Measurements from ENCODE around the gene CLIP3. TPM values are rescaled to one million over a fixed set of nuclear protein-coding genes. Genes with fewer than 3 reads are reported as not detected.

CLIP3 gene
- polyA plus RNA-seq, 2 of the 4 experiments (the other 2 are of a cell fraction): 1.1 to 1.5 TPM

DNA sequence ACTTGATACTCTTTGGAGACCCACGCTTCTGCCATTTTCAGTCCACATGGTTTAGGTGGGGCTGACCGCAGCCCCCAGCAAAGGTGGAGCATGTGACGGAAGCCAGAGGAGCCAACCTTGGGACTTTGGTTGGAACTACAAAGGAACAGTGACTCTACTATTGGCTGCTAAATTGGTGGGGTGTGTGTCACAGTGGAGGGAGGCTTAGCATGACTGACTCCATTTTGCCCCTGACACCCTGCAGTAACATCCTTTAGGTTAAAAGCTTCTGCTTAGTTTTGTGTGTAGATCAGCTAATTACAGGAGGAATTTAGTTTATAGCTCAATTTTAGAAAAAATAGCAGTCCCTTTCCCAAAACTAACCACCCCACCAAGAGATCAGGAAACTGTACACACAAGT is 31.1 kb downstream of the CLIP3 start:
- WGBS (ENCODE audit: missing lambda C conversion rate): 91% methylated on average over 3 of the region's 3 CpGs

DNA sequence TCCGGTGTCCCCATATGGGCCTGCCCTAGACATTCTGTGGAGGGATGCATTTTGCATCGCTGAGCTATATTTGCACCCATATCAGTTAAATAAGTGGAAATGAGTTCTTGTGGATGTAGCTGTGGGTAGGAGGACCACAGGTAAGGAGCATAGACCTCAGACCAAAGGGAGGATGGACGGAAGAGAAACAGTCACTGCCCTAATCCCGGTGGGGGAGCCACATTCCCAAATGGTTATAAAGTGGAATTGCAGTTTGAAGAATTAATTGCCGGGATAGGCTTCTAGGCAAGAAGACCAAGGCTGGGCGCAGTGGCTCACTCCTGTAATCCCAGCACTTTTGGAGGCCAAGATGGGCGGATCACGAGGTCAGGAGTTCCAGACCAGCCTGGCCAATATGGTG is 35.9 kb downstream of the CLIP3 start:
- FAIRE-seq (peak; percentile 84), ATAC-seq (no peak), DNase-seq (ENCODE audit: low read depth in 1 of 2, low spot score in 1 of 2) (no peak)
- POLR2A ChIA-PET: interaction anchor here (1.1 kb wide), 1 partner anchor 17 kb away, joined by 3 read pairs; the partner anchor contains the start of gene ALKBH6
- CTCF ChIA-PET: interaction anchor here (1.1 to 4.9 kb wide), 16 partner anchors 10 to 174 kb away, joined by 3 to 15 read pairs (median 4); no protein-coding TSS in a partner anchor
- Histone ChIP-seq H3K4me1 (peaks cover 26% of the 10 kb centered on the region), H3K27ac (no peak overlapping the region), H3K4me3 (no peak overlapping the region), H3K9me3 (no peaks in the 10 kb centered on the region), H3K4me2 (peak overlapping the region; percentile 83)
- WGBS (ENCODE audit: missing lambda C conversion rate): 88% methylated on average over 8 of the region's 8 CpGs
- no peak for TF ChIP-seq TP53 (CRISPR knock-in tag; IDR thresholded peaks at IDR 0.05)
- TF ChIP-seq CEBPB (IDR thresholded peaks at IDR 0.05): no peak
- no peak for TF ChIP-seq POLR2A (IDR thresholded peaks at IDR 0.05; ENCODE audit: low read length)
- no peak for TF ChIP-seq RAD21 (conservative IDR thresholded peaks at IDR 0.05 in 1 of 2, IDR thresholded peaks at IDR 0.05 in 1 of 2)
- no peak for TF ChIP-seq RFX5 (IDR thresholded peaks at IDR 0.05)
- no peak for TF ChIP-seq HOXA7 (CRISPR knock-in tag; IDR thresholded peaks at IDR 0.05)
- no peak for TF ChIP-seq FOSL2 (IDR thresholded peaks at IDR 0.05)
- TF ChIP-seq FOSL2 (CRISPR knock-in tag; IDR thresholded peaks at IDR 0.05): no peak
- TF ChIP-seq, protein P1, sequence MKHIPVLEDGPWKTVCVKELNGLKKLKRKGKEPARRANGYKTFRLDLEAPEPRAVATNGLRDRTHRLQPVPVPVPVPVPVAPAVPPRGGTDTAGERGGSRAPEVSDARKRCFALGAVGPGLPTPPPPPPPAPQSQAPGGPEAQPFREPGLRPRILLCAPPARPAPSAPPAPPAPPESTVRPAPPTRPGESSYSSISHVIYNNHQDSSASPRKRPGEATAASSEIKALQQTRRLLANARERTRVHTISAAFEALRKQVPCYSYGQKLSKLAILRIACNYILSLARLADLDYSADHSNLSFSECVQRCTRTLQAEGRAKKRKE (CRISPR knock-in tag; IDR thresholded peaks at IDR 0.05; ENCODE audit: low read depth): no peak
- TF ChIP-seq, protein P2, sequence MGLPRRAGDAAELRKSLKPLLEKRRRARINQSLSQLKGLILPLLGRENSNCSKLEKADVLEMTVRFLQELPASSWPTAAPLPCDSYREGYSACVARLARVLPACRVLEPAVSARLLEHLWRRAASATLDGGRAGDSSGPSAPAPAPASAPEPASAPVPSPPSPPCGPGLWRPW (IDR thresholded peaks at IDR 0.05): no peak

More for the DNA sequence above, 31.1 kb downstream of the CLIP3 start:
- ChIA-PET CTCF (interaction anchor here (0.8 to 2.3 kb wide), 6 partner anchors 10 to 60 kb away, joined by 3 to 7 read pairs (median 4); partner anchors contain the start of gene THAP8), POLR2A (interaction anchor here (1.7 kb wide), 1 partner anchor 12 kb away, joined by 5 read pairs; the partner anchor contains the start of gene ALKBH6)
- H3K4me1 ChIP-seq: peaks cover 13% of the 10 kb centered on the region
- H3K4me2 ChIP-seq: no peak overlapping the region
- TF ChIP-seq RARB (CRISPR knock-in tag; IDR thresholded peaks at IDR 0.05) (no peak), ESRRA (IDR thresholded peaks at IDR 0.05; ENCODE audit: borderline replicate concordance, low read length) (no peak), TP53 (CRISPR knock-in tag; IDR thresholded peaks at IDR 0.05) (0 out of 2 replicates have a peak, but pooled peaks have one; percentile 23), EHF (CRISPR knock-in tag; IDR thresholded peaks at IDR 0.05) (peak; percentile 57; the same call in 1 of the 2 replicates)
- no peak overlapping the region for H3K27ac ChIP-seq
- no peak for ATAC-seq
- DNase-seq (ENCODE audit: low read depth in 1 of 2, low spot score in 1 of 2): no peak
- no peak overlapping the region for H3K4me3 ChIP-seq
- peak; percentile 80 for FAIRE-seq
- no peaks in the 10 kb centered on the region for H3K9me3 ChIP-seq

DNA sequence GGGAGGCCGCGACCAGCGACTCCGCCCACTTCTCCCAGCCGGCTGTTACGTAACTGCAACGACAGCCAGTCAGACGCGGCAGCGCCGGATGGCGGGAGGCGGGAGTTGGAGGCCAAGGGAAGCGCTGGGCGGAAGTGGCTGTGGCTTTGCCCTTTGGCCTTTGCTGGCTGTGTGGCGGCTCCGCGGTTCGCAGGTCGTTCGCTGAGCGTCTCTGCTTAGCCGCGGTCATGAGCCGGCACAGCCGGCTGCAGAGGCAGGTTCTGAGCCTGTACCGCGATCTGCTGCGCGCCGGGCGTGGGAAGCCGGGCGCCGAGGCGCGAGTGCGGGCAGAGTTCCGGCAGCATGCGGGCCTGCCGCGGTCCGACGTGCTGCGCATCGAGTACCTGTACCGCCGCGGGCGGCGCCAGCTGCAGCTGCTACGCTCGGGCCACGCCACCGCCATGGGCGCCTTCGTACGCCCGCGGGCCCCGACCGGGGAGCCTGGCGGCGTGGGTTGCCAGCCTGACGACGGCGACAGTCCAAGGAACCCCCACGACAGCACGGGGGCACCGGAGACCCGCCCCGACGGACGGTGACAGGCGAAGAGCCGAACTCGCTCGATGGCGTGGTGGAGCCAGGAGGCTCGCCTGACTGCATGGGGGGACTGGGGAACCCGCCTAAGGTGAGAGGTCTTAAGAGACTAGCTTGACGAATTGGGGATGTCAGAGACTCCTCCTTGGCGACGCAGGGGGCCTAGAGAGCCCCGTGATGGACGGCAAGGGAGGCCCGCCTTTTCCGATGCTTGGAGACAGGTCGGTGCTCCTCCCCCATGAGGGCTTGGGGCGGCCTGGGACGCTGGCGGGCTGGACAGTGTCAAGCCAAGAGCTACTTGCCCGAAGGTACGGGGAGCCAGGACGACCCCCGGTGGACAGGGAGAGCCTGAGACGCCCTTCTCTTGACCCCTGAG is 37.4 kb downstream of the CLIP3 start, which contains the start of gene SDHAF1:
Gene SDHAF1, plus strand, starts transcription at position 141 of the 946 bp plus-strand sequence. Its CDS starts 87 bp downstream, at position 228.
- FAIRE-seq (peak; percentile 100), ATAC-seq (peak; percentile 90 to 93), DNase-seq (ENCODE audit: low read depth in 1 of 2, low spot score in 1 of 2) (peak; percentile 98 to 100)
- Histone ChIP-seq H3K4me1 (peaks cover 26% of the 10 kb centered on the region), H3K9me3 (no peaks in the 10 kb centered on the region), H3K4me3 (peak within 1 kb of the TSS; percentile 79), H3K27ac (peak within 1 kb of the TSS; percentile 88 to 90), H3K4me2 (peak within 1 kb of the TSS; percentile 83)
- CTCF ChIA-PET: interaction anchor here (1.1 to 4.9 kb wide), 18 partner anchors 8 to 175 kb away, joined by 3 to 15 read pairs (median 4); no protein-coding TSS in a partner anchor
- POLR2A ChIA-PET: interaction anchor here (2.4 kb wide), 1 partner anchor 14 kb away, joined by 11 read pairs; the partner anchor contains the start of gene SYNE4
- 2% methylated on average over 82 of the region's 97 CpGs for WGBS (ENCODE audit: missing lambda C conversion rate)
- TF ChIP-seq CHD2 (IDR thresholded peaks at IDR 0.05; ENCODE audit: low read length, partially characterized antibody) (no peak), HOXB5 (CRISPR knock-in tag; IDR thresholded peaks at IDR 0.05) (peak; percentile 68; the same call in 1 of the 2 replicates), MYC (IDR thresholded peaks at IDR 0.05; ENCODE audit: borderline replicate concordance, low read length) (peak; percentile 12; the same call in 1 of the 2 replicates), GATA3 (IDR thresholded peaks at IDR 0.05; ENCODE audit: borderline replicate concordance) (peak; percentile 32; the same call in 1 of the 2 replicates), RAD21 (conservative IDR thresholded peaks at IDR 0.05 in 1 of 2, IDR thresholded peaks at IDR 0.05 in 1 of 2) (peak in 1 of 2 experiments; percentile 16; a peak in 2 of 5 replicates), RCOR1 (IDR thresholded peaks at IDR 0.05; ENCODE audit: low read depth, low read length) (no peak), PHF8 (IDR thresholded peaks at IDR 0.05; ENCODE audit: borderline replicate concordance, low read depth) (peak; percentile 66; the same call in 1 of the 2 replicates), BHLHE40 (IDR thresholded peaks at IDR 0.05; ENCODE audit: low read depth, low read length) (no peak), KDM1A (IDR thresholded peaks at IDR 0.05; ENCODE audit: low read depth) (no peak; the same call in 1 of the 2 replicates), CHD4 (IDR thresholded peaks at IDR 0.05; ENCODE audit: borderline replicate concordance) (no peak), JUN (IDR thresholded peaks at IDR 0.05) (peak; percentile 93 to 97; a peak in 4 of 5 replicates)
- TF ChIP-seq, protein P3, sequence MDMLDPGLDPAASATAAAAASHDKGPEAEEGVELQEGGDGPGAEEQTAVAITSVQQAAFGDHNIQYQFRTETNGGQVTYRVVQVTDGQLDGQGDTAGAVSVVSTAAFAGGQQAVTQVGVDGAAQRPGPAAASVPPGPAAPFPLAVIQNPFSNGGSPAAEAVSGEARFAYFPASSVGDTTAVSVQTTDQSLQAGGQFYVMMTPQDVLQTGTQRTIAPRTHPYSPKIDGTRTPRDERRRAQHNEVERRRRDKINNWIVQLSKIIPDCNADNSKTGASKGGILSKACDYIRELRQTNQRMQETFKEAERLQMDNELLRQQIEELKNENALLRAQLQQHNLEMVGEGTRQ (IDR thresholded peaks at IDR 0.05): no peak; the same call in 1 of the 2 replicates
- TF ChIP-seq, protein P4, sequence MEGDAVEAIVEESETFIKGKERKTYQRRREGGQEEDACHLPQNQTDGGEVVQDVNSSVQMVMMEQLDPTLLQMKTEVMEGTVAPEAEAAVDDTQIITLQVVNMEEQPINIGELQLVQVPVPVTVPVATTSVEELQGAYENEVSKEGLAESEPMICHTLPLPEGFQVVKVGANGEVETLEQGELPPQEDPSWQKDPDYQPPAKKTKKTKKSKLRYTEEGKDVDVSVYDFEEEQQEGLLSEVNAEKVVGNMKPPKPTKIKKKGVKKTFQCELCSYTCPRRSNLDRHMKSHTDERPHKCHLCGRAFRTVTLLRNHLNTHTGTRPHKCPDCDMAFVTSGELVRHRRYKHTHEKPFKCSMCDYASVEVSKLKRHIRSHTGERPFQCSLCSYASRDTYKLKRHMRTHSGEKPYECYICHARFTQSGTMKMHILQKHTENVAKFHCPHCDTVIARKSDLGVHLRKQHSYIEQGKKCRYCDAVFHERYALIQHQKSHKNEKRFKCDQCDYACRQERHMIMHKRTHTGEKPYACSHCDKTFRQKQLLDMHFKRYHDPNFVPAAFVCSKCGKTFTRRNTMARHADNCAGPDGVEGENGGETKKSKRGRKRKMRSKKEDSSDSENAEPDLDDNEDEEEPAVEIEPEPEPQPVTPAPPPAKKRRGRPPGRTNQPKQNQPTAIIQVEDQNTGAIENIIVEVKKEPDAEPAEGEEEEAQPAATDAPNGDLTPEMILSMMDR (IDR thresholded peaks at IDR 0.05): 0 out of 3 replicates have a peak, but pooled peaks have one; percentile 8
- TF ChIP-seq, protein P5, sequence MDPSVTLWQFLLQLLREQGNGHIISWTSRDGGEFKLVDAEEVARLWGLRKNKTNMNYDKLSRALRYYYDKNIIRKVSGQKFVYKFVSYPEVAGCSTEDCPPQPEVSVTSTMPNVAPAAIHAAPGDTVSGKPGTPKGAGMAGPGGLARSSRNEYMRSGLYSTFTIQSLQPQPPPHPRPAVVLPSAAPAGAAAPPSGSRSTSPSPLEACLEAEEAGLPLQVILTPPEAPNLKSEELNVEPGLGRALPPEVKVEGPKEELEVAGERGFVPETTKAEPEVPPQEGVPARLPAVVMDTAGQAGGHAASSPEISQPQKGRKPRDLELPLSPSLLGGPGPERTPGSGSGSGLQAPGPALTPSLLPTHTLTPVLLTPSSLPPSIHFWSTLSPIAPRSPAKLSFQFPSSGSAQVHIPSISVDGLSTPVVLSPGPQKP (IDR thresholded peaks at IDR 0.05; ENCODE audit: low read depth, low read length): no peak
